Activated CD8-positive, alpha-beta T cell treated with anti-CD3 and anti-CD28 coated beads for 36 hours (primary cell): ENCODE measurements around the gene KIAA1191. TPM values are rescaled to one million over a fixed set of nuclear protein-coding genes. Genes with fewer than 3 reads are reported as not detected.
"Not testable (repeated sequence)": the region's sequence is repeated elsewhere in the genome, so short reads cannot be mapped to it uniquely, and the experiment has no call there.

Source experiments
- ATAC-seq: fragments of 200-7000 bp; cut with Tn5 transposase; one replicate; pipeline ENCODE4 v1.10.0; 2021; ENCODE audit warnings: mild to moderate bottlenecking, moderate library complexity
- CTCF ChIA-PET: fragments of 350-600 bp; sonication (Branson Sonifier 250); formaldehyde crosslinking; loops from one replicate; lab custom pipeline; 2021; ENCODE audit warnings: antibody characterized with exemption; lab: Charles Lee
- POLR2A ChIA-PET: fragments of 350-600 bp; sonication (Branson Sonifier 250); formaldehyde crosslinking; loops from one replicate; lab custom pipeline; 2021; ENCODE audit warnings: antibody characterized with exemption; lab: Charles Lee
- DNase-seq: peaks from one replicate; pipeline ENCODE4 v3.0.0-alpha.2; 2020
- H3K27ac Mint-ChIP-seq: one replicate; pipeline ENCODE4 v1.8.0; 2021; ENCODE audit warnings: mild to moderate bottlenecking, mixed read lengths
- H3K27me3 Mint-ChIP-seq: one replicate; pipeline ENCODE4 v1.8.0; 2021; ENCODE audit warnings: mixed read lengths
- H3K36me3 Mint-ChIP-seq: one replicate; pipeline ENCODE4 v1.8.0; 2021; ENCODE audit warnings: low read depth, mixed read lengths
- H3K4me1 Mint-ChIP-seq: one replicate; pipeline ENCODE4 v1.8.0; 2021; ENCODE audit warnings: low read depth, mixed read lengths
- H3K4me3 Mint-ChIP-seq: one replicate; pipeline ENCODE4 v1.8.0; 2021; ENCODE audit warnings: mild to moderate bottlenecking, moderate library complexity, mixed read lengths
- H3K9me3 Mint-ChIP-seq: one replicate; pipeline ENCODE4 v1.8.0; 2021; ENCODE audit warnings: mixed read lengths
- CTCF ChIP-seq: fragments of 200-600 bp; IDR thresholded peaks from one replicate; pipeline ENCODE4 v1.8.0; 2022; ENCODE audit warnings: antibody characterized with exemption, mild to moderate bottlenecking
- intact Hi-C: fragments of 100-400 bp; cut with micrococcal nuclease; formaldehyde crosslinking; loops from one replicate; pipeline ENCODE4 v1.10.0; 2022
- microRNA-seq: library from miRNA; unstranded; fragments of <30 nt; microRNA quantifications from one replicate; pipeline ENCODE4 v1.2.0, GENCODE V29; 2022; ENCODE audit warnings: borderline microRNAs expressed, borderline replicate concordance
- total RNA-seq, 2 experiments: library from RNA; stranded (reverse); gene quantifications; one replicate each; pipeline ENCODE4 v1.2.3, GENCODE V29; 2021

KIAA1191 gene
- total RNA-seq, 2 experiments from 2014 or later = 39.4 to 40.8 TPM

GRCh38 chr5:176320577-176320976 is 41.0 kb downstream of the KIAA1191 start:
- H3K27ac Mint-ChIP-seq = no peak overlapping the region
- CTCF ChIA-PET = interaction anchor here (1.1 to 1.6 kb wide), 2 partner anchors 10 to 30 kb away, joined by 3 to 4 read pairs; no protein-coding TSS in a partner anchor
- H3K4me3 Mint-ChIP-seq = no peak overlapping the region
- no peak for DNase-seq
- H3K27me3 Mint-ChIP-seq = no peaks in the 10 kb centered on the region
- intact Hi-C loops = no loop called here
- H3K36me3 Mint-ChIP-seq = peaks cover 10% of the 10 kb centered on the region
- no peak for ATAC-seq
- no peak for TF ChIP-seq CTCF
- POLR2A ChIA-PET = interaction anchor here (1.0 kb wide), 1 partner anchor 223 kb away, joined by 3 read pairs; no protein-coding TSS in a partner anchor
- H3K9me3 Mint-ChIP-seq = no peaks in the 10 kb centered on the region
- H3K4me1 Mint-ChIP-seq = no peaks in the 10 kb centered on the region

- Mint-ChIP-seq H3K4me1 (no peaks in the 10 kb centered on the region), H3K9me3 (no peaks in the 10 kb centered on the region), H3K36me3 (peaks cover 12% of the 10 kb centered on the region), H3K4me3 (no peak overlapping the region), H3K27me3 (no peaks in the 10 kb centered on the region), H3K27ac (no peak overlapping the region)
- ATAC-seq (no peak), DNase-seq (no peak)
- intact Hi-C loops = no loop called here
- peak; percentile 14 for TF ChIP-seq CTCF
- CTCF ChIA-PET = interaction anchor here (1.1 to 1.6 kb wide), 2 partner anchors 10 to 31 kb away, joined by 3 to 4 read pairs; no protein-coding TSS in a partner anchor
- POLR2A ChIA-PET = interaction anchor here (0.6 kb wide), 1 partner anchor 541 kb away, joined by 3 read pairs; no protein-coding TSS in a partner anchor
Measured at GRCh38 chr5:176319827-176320554, 41.6 kb downstream of the KIAA1191 start.

GRCh38 chr5:176317534-176318374 is 43.8 kb downstream of the KIAA1191 start:
- no peak overlapping the region for H3K27ac Mint-ChIP-seq
- ChIA-PET POLR2A (no interaction called here), CTCF (no interaction called here)
- H3K4me1 Mint-ChIP-seq = no peaks in the 10 kb centered on the region
- intact Hi-C loops = no loop called here
- H3K27me3 Mint-ChIP-seq = no peaks in the 10 kb centered on the region
- DNase-seq = no peak
- H3K4me3 Mint-ChIP-seq = no peak overlapping the region
- TF ChIP-seq CTCF = no peak
- no peak for ATAC-seq
- no peaks in the 10 kb centered on the region for H3K9me3 Mint-ChIP-seq
- H3K36me3 Mint-ChIP-seq = peaks cover 10% of the 10 kb centered on the region

GRCh38 chr5:176305356-176305755 is 56.2 kb downstream of the KIAA1191 start:
- H3K36me3 Mint-ChIP-seq = peaks cover 35% of the 10 kb centered on the region
- H3K9me3 Mint-ChIP-seq, POLR2A ChIA-PET, H3K4me1 Mint-ChIP-seq, H3K4me3 Mint-ChIP-seq, H3K27ac Mint-ChIP-seq, CTCF ChIA-PET, intact Hi-C loops, DNase-seq, H3K27me3 Mint-ChIP-seq, ATAC-seq: not testable (repeated sequence)

Small RNA genes within 50 kb of the gene (microRNA-seq; reads per million reads assigned to microRNA genes)
- 5.4 reads per million, percentile 22 among the genes with 10 or more reads in this experiment for gene MIR1271

Other genes starting within 250 kb of the KIAA1191 start
- 10 to 100 TPM; 21.5 to 21.9 TPM for gene SIMC1, start 123.3 kb downstream of the KIAA1191 start, total RNA-seq
- gene ARL10, start 3.7 kb upstream of the KIAA1191 start, total RNA-seq = 10 to 100 TPM; 15.6 to 17.0 TPM
- 10 to 100 TPM; 71.8 to 75.1 TPM for gene NOP16, start 26.8 kb upstream of the KIAA1191 start, total RNA-seq
- gene HIGD2A, start 27.0 kb upstream of the KIAA1191 start, total RNA-seq = 100 to 1,000 TPM; 118 to 120 TPM
- gene CLTB, start 54.8 kb upstream of the KIAA1191 start, total RNA-seq = 10 to 100 TPM; 48.2 to 48.6 TPM
- 10 to 100 TPM; 32.6 to 33.0 TPM for gene FAF2, start 86.6 kb upstream of the KIAA1191 start, total RNA-seq
- 10 to 100 TPM; 55.3 to 62.7 TPM for gene RNF44, start 175.6 kb upstream of the KIAA1191 start, total RNA-seq
- under 1 TPM; 0.23 to 0.47 TPM for gene CDHR2, start 187.6 kb upstream of the KIAA1191 start, total RNA-seq
- gene GPRIN1, start 248.4 kb upstream of the KIAA1191 start, total RNA-seq = 1 to 10 TPM; 1.6 to 2.0 TPM